NCI-H524 treated with DMSO at 0.1 percent for 48 hours (cell line): ENCODE measurements around the gene CTNNA3.

ENCODE experiments used
- DNase-seq: peaks from one replicate; lab custom pipeline; 2025; lab: John Stamatoyannopoulos, UW

Gene CTNNA3

DNA sequence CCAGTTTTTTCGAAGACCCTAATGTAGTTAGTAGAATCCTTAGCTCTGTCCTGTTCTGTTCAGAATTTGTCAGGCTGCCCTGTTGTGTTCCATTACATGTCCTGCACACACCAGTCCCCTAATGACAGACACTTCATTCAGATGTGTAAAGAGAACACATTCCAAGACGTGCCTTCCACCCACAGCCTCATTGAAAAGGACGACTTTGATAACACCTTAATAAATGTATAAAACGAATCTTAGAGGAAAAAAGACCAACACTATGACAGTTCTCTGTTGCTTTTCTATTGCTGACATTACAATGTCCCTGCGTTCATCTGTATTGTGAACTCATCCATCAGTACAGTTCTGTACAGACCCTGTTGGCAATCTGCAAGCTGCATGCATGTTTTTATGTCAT lies 766.6 kb downstream of the CTNNA3 start:
- no peak for DNase-seq

DNA sequence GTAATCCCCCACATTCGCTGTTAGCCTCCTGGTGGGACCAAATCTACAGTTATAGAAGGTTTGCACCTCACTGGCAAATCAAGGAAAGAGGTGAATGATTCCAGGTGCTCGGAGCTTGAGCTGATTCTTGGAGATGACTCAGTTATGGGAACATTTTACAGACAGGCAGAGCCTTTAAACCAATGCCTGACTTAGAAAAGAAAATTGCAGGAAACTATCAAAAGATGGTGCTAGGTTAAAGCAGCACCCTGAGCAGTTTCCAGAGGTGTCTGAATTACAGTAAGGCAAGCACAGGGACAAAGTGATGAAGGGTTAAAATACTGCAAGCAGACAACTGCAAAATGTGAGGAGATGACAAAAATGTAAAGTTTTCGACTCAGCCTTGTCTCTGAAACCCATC lies 767.2 kb downstream of the CTNNA3 start:
- DNase-seq = no peak

DNA sequence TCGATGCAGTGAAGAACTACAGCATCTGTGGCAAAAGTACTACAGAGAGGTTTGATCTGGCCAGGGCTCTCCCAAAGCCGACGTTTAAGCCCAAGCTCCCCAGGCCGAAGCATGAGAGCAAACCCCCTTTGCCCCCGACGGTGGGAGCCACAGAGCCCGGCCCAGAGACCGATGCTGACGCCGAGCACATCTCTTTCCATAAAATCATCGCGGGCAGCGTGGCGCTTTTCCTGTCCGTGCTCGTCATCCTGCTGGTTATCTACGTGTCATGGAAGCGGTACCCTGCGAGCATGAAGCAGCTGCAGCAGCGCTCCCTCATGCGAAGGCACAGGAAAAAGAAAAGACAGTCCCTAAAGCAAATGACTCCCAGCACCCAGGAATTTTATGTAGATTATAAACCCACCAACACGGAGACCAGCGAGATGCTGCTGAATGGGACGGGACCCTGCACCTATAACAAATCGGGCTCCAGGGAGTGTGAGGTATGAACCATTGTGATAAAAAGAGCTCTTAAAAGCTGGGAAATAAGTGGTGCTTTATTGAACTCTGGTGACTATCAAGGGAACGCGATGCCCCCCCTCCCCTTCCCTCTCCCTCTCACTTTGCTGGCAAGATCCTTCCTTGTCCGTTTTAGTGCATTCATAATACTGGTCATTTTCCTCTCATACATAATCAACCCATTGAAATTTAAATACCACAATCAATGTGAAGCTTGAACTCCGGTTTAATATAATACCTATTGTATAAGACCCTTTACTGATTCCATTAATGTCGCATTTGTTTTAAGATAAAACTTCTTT lies 767.8 kb downstream of the CTNNA3 start:
- DNase-seq = no peak

DNA sequence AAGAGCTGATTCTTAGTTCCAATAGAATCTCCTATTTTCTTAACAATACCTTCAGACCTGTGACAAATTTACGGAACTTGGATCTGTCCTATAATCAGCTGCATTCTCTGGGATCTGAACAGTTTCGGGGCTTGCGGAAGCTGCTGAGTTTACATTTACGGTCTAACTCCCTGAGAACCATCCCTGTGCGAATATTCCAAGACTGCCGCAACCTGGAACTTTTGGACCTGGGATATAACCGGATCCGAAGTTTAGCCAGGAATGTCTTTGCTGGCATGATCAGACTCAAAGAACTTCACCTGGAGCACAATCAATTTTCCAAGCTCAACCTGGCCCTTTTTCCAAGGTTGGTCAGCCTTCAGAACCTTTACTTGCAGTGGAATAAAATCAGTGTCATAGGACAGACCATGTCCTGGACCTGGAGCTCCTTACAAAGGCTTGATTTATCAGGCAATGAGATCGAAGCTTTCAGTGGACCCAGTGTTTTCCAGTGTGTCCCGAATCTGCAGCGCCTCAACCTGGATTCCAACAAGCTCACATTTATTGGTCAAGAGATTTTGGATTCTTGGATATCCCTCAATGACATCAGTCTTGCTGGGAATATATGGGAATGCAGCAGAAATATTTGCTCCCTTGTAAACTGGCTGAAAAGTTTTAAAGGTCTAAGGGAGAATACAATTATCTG lies 768.6 kb downstream of the CTNNA3 start:
- no peak for DNase-seq

DNA sequence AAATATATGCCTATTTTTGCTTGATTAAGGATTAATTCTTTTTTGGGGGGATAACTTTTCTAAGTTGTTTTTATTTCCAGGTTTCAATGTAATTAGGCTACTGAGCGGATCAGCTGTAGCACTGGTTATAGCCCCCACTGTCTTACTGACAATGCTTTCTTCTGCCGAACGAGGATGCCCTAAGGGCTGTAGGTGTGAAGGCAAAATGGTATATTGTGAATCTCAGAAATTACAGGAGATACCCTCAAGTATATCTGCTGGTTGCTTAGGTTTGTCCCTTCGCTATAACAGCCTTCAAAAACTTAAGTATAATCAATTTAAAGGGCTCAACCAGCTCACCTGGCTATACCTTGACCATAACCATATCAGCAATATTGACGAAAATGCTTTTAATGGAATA lies 769.2 kb downstream of the CTNNA3 start:
- DNase-seq = no peak

DNA sequence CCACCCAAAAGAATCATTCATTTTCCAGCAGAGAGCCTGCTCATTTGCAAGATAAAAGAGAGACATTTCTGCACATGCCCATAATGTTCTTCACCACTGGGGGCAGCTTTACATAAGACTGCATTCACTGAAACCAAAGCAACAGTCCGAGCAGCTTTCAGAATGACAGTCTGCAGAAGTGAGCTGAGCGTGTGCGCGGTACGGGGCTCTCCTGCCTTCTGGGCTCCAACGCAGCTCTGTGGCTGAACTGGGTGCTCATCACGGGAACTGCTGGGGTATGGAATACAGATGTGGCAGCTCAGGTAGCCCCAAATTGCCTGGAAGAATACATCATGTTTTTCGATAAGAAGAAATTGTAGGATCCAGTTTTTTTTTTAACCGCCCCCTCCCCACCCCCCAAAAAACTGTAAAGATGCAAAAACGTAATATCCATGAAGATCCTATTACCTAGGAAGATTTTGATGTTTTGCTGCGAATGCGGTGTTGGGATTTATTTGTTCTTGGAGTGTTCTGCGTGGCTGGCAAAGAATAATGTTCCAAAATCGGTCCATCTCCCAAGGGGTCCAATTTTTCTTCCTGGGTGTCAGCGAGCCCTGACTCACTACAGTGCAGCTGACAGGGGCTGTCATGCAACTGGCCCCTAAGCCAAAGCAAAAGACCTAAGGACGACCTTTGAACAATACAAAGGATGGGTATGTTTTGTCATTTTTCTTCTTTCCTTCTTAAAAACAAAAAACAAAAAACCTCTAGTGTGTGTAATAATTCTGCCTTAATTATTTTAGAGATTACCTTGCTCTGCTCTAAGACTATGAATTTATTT lies 769.9 kb downstream of the CTNNA3 start, which contains the start of gene LRRTM3:
Gene LRRTM3, plus strand, starts transcription at position 141 of the 820 bp plus-strand sequence.
- DNase-seq = peak; percentile 37

DNA sequence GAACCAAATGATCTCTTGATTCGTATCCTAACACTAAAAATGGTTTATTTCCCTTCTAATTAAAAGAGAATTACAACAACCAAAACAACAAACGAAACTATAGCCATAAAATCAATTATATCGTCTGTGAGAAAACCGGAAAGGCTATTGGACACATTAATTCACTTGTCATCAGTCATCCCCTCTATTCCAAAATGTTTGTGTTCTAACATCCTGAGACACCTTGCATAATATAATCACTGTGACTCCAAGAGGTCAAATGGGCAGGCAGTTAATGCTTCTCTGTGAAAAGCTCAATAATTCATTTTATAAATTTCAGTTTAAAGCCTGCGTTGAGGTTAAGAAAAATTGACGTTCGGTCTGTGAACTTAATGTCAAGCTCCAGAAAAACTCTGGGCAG lies 770.6 kb downstream of the CTNNA3 start:
- no peak for DNase-seq

DNA sequence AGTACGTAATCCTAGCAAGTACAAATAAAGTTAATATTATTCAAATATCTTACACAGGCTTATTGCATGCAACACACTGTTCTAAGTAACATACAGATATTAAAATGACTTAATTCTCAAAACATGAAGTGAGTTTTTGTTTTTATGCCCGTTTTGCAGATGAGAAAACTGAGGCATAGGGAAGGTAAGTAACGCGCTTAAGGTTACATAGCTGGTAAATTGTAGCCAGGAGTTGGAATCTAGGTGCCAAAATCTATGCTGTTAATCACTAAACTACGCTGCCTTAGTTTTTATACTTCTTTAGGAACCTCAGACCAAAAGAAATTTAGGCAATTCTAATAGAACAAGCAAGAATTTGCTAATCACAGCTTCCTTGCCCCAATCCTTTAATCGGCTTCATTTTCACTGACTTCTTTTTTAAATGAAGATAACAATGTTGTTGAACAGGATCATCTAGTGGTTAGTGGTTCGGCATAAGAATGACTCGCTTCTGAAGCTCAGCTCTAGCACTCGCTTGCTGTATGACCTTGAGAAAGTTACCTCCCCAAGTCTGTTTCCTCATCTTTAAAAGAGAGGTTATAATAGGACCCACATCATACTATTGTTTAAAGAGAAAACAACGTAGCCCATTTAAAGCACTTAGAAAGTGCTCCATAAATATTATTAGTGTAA lies 771.2 kb downstream of the CTNNA3 start:
- DNase-seq = no peak

DNA sequence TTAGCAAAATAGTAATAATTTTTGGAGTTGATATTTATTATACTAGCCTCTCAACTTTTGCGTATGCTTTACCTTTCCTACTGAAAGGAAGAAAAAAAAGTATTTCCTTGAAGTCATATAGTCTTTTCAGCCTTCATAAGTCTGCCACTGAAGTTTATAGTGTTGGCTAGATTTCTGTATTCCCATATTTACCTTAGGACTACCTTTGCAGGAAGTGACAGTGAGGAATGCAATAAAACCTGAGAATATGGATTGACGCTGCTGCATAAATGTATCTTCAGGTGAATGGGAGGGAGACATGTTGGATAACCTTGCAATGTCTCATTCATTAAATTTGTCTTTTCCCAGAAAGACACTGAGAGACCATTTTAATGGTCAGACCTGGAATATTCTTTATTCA lies 776.7 kb downstream of the CTNNA3 start:
- DNase-seq = no peak

DNA sequence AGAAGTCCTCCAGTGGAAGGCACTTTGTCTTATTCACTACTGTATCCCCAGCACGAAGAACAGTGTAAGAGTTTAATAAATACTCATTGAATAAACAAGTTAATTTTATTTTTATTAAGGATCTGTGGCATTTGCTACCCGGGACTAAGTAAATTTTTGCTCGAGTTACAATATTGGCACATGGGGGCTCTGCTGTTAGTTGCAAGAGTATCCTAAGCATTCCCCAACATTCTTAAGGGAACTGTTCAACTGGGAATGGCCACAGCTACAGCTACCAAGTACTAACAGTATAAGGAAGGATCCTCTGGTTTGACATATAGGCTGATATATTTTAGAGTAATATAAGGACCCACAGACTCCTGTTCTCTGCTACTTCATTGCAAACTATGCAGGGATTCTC lies 778.9 kb downstream of the CTNNA3 start:
- DNase-seq = no peak

DNA sequence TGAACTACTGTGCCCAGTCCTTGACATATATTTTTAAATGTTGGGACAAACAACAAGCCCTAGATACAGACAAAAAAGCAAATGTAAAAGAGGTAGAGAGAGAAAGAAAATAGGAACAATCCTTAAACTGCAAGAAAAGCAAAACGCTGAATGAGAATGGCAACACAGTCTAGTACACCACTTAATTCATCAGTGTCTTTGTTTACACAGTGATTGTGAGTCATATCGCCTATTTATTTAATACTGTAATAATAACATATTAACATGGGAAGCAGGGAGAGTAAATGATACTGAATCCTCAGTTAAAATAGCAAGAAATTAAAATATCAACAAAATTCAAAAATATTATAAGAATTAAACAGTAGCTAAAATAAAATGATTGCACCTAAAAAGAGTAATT lies 780.0 kb downstream of the CTNNA3 start:
- DNase-seq = no peak

DNA sequence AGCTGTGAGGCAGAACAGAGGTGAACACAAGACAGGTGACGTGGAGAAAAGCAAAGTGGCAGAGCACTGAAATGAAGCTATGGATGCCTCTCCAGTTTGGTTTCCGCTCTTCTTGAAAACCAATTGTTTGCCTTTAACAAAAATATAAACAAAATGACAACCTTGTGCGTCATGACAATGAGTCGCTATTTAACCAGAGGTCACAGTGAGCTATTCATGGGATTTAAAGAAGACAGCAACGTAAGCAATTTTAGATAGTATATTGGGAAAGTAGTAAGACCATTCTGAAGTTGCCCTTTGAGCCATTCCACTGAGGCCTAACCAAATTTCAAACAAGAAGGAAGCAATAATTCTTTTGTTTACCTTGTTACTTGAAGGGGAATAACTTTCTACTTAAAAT lies 785.3 kb downstream of the CTNNA3 start:
- DNase-seq = no peak

DNA sequence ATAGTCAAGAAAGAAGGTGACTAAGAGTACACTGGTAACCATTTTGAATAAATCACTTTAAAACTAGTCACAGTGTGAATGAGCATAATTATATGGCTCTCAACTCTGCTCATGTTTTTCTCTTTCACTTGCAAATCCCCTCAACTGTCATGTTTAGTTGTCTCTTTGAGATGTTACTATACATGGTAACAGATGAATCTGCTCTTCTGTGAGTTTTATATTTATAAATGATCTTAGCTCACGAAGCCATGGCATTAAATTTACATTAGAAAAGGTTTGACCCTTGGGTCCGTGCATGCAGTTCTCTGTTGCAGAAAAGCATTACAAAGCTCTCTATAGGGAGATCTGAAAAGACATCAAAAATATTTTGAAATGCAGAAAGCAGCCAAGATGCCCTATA lies 803.1 kb downstream of the CTNNA3 start:
- no peak for DNase-seq

DNA sequence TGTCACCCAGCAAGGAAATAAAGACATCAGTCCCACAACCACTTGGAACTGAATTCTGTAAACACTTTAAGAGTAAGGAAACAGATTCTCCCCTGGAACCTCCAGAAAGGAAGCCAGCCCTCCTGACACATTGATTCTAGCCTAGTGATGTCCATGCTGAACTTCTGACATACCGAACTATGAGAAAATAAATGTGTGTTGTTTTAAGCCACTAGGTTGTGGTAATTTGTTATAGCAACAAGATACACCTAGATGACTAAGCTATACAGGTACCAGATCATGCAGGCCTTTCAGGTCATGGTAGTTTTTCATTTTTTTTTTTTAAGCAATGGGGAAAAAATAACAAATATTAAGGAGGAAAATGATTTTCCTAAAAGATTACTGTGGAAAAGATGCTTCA lies 807.8 kb downstream of the CTNNA3 start:
- no peak for DNase-seq

DNA sequence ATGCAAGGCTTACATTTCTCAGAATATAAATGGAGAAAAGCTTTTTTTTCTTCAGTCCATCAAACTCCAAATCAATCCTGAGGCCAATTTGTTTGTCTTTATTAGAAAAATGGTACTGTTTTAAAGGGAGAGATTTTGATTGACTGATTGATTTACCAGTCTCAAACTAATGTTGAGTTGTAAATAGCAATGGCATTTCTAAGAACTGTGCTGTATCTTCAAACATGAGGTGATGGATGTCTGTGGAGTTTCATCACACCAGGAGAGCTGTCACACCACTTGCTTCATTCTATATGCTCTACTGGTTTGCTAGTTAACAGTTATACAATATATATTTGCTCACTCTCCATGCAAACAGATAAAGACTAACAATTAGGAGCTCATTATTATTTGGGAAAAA lies 809.1 kb downstream of the CTNNA3 start:
- no peak for DNase-seq

DNA sequence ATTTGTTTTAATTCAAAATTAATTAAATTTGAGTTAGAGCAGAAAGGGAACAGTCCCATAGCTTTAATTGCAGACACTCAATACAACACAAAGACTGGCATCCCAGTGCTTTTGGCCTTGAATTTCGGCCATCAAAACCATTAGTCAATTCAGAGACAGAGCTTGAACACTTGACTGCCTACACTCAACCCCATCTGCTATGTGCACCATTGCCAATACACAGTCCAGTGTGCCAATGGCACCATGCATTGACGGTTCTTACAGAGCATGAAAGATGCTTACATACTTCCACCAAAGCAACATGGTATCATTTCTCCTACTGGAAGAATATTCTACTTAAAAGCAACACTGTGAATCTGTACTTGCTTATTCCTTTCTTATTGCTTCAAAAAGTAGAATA lies 813.7 kb downstream of the CTNNA3 start:
- DNase-seq = no peak

DNA sequence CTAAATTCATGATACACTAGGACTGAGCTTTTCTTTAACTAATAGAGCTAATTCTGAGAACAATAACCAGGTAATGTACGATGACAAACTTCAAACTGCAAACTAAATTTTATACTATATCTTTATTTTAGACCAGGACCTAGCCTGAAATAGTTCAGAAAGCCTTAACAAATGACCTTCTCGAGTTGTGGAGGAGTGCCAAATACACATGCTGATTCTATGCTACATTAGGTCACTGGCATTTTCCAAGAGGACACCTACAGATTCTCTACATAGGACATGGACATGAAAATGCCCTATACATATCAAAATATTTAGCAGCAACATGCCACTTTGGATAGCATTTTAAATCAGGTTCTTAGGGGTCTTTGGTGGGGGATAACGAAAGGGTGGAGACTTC lies 814.2 kb downstream of the CTNNA3 start:
- no peak for DNase-seq

DNA sequence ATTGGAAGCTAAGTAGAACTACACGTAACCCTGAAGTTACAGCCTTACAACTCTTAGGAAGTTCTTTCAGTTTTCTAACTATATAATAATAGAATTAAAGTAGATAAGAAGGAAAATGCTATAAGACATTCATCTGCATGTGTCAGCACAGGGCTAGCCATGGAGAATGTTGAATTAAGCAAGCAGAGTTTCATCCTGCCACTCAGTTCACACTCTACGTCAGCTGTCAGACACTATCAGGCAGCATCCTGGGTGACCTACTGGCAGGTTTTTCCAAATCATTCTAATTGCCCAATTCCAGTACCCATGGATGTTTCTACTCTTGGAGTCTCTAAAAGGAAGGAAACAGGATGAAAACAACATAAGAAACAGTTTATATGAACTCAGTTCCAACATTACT lies 815.2 kb downstream of the CTNNA3 start:
- no peak for DNase-seq

DNA sequence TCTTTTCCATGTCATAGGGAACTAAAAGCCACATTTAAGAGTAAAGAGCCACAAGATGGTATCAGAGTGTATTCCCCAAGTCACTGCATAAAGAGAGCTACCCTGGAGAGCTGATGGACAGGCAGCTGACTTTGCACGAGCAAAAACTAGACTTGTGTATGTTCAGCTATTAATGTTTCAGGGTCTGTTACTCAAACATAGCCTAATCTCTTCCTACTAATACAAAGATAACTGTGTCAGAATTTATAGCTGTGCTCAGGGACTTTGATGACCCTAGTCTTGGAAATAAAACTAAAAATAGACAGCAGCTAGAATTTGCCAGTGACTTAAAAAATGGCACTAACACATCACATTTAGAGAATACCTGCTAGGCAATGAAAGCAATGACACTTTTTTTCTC lies 815.7 kb downstream of the CTNNA3 start:
- DNase-seq = no peak

DNA sequence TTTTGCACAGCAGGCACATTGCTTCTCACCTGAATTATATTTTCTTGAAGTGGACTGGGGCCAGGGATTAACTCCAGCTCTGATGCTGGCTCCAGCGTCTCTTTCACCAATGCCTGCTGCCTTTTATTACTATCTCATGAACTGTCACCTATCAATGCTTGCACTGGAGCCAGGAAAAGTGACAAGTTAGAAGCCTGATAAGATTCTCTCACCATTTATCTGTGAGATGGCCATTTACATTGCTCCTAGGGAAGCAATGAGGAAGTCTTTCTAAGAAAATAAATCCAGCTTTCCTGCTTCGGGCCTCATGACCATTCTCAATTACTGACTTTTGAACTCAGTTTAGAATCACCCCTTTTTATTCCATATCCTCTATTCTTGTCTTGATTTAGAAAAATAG lies 818.6 kb downstream of the CTNNA3 start:
- no peak for DNase-seq

DNA sequence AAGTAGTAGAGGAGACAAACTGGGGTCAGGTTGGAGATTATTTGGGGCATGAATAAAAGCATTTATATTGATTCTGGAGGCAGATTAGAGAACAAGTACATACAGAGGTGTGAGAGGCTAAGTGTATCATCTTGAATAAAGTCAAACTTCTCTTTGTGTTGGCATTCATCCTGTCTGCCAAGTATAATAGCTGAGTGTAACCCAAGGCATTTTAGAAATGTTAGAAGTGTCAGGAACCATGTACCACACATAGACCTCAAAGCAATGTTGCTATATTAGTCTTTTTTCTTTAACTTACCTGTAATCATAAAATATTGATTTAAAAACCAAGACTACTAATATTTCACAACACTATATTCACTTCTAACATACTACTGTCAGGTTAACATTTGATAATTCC lies 826.4 kb downstream of the CTNNA3 start:
- DNase-seq = no peak

DNA sequence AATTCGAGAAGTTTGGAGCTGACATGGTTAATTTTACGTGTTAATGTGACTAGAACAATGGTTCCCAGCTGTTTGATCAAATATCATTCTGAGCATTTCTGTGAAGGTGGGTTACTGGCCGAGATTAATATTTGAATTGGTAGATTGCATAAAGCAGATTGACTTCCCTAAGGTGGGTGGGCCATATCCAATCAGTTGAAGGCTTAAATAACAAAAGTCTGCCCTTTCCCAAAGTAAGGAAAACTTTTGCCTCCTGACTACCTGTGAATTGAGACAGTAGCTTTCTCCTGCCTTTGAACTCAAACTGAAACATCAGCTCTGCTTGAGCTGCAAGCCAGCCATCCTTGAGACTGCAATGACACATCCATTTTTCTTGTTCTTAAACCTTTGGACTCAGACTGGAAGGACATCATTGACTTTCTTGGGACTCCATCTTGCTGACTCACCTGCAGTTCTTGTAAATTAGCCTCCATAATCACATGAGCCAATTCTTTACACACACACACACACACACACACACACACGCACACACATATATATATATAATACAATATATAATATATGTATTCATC lies 833.2 kb downstream of the CTNNA3 start:
- no peak for DNase-seq
